ENCODE measurements around the gene DBET.
"Not testable (repeated sequence)": the region's sequence is repeated elsewhere in the genome, so short reads cannot be mapped to it uniquely, and the experiment has no call there.

- not testable (repeated sequence) for TF ChIP-seq POLR2A (IDR thresholded peaks at IDR 0.05; ENCODE audit: low read length); GATA1 (IDR thresholded peaks at IDR 0.05; ENCODE audit: low read depth, low read length)
These were observed at the start of gene DBET for GRCh38 chr4:190064342-190064741.
